Activated T-cell treated with anti-CD3 and anti-CD28 coated beads, Interleukin-2, amount 50 U/mL, for 48 hours (primary cell): ENCODE measurements around the gene SPC24.
"Not testable (repeated sequence)": the region's sequence is repeated elsewhere in the genome, so short reads cannot be mapped to it uniquely, and the experiment has no call there.

Source experiments
- DNase-seq, 2 experiments: peaks; one replicate each; pipeline ENCODE4 v3.0.0-alpha.2; 2020

The SPC24 gene

DNA sequence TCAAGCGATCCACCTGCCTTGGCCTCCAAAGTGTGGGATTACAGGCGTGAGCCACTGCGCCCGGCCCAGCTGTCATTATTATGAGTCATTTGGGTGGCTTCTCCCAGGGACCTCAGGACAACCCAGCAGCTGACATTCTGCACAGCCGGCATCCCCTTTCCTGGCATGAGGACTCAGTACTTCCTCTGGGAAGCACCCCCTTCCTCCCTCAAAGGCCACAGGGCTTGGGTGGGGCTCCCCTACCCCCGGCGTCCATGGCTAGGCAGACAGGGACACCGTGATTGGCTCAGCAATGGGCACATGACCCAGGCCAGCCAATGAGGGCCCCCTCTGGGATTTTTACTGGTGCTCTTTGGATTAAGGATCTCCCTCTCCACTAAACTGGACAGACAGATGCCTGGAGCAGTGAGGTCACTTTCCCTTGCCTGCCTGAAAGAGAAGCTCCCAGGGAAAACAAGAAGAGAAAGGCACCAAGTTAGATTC is 35.7 kb upstream of the SPC24 start:
- no peak for DNase-seq

DNA sequence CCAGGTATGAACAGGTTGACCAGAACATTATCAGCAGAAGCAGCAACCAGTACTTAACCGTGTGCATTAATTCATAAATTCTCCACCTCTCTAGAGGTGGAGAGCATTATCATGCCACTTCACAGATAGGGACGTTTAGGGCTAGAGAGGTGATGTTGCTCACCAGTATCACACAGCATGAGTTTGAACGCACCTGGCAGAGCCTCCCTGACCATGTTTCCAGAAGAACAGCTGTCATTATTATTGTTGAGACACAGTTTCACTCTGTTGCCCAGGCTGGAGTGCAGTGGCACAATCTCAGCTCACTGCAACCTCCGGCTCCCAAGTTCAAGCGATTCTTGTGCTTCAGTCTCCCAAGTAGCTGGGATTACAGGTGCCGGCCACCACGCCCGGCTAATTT is 34.9 kb upstream of the SPC24 start:
- no peak for DNase-seq

DNA sequence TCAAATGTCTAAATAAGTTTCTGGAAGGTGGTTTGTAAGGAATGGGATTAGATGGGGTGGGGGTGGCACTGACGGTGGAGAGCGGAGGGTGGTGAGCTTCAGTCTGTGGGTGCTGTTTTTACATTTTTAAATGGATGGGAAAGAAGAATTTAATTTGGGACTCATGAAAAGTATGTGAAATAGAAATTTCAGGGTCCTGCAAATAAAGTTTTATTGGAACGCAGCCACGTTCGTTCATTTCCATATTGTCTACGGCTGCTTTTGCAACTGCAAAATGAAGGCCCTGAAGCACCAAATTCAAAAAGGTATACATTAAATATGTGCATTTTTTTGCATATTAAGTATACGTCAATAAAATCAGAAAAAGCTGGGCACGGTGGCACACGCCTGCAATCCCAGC is 31.9 kb upstream of the SPC24 start:
- no peak for DNase-seq

DNA sequence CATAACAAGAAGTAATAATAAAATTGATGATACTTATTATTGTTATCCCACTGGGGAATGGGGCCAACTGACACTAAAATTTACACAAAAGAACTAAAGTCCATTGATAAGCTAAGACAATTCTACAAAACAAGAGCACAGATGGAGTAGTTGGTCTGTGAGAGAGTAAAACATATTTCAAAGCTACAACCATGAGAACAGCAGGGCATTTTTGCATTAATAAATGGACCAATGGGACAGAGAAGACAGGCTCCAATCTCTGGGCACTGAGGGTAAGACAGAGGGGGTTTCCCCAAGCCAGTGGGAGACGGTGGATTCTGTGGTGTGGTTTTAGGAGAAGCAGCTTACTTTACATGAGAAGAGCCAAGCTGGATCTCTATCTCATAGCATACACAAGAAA is 27.4 kb upstream of the SPC24 start:
- no peak for DNase-seq

DNA sequence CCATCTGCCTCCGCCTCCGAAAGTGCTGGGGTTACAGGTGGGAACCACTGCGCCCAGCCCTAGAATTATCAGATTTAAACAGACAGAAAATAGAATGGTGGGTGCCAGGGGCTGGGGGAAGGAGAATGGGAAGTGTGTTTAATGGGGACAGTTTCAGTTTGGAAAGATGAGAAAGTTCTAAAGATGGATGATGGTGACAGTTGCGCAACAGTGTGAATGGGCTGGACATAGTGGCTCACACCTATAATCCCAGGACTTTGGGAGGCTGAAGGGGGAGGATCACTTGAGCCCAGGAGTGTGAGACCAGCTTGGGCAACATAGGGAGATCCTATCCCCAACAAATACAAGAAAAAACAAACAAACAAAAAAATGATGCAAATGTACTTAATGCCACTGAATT is 25.9 kb upstream of the SPC24 start:
- DNase-seq, result no peak

DNA sequence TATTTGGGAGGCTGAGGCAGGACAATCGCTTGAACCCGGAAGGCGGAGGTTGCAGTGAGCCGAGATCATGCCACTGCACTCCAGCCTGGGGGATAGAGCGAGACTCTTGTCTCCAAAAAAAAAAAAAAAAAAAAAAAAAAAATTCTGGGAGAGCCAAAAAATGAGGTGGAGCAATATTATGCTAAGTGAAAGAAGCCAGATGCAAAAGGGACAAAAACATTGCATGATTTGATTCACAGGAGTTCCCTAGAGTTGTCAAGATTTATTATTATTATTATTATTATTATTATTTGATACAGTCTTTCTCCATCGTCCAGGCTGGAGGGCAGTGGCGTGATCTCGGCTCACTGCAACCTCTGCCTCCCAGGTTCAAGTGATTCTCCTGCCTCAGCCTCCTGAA is 25.4 kb upstream of the SPC24 start:
- not testable (repeated sequence) for DNase-seq

DNA sequence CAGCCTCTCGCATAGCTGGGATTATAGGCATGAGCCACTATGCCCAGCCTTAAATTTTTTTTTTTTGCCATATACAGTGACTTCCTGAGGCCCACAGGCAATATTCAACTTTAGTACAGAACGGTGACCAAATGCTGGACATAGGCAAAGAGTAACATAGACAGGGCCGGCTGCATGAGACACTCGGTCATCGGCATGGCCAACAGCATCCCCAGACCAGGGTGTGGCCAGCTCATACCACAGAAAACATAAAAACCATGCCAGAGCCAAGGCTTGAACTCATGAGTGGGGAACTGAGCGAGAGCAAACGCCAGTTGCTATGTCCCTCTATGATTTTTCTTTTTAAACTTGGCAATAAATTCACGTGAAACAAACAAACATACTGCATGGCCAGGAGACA is 24.8 kb upstream of the SPC24 start:
- DNase-seq, result no peak

DNA sequence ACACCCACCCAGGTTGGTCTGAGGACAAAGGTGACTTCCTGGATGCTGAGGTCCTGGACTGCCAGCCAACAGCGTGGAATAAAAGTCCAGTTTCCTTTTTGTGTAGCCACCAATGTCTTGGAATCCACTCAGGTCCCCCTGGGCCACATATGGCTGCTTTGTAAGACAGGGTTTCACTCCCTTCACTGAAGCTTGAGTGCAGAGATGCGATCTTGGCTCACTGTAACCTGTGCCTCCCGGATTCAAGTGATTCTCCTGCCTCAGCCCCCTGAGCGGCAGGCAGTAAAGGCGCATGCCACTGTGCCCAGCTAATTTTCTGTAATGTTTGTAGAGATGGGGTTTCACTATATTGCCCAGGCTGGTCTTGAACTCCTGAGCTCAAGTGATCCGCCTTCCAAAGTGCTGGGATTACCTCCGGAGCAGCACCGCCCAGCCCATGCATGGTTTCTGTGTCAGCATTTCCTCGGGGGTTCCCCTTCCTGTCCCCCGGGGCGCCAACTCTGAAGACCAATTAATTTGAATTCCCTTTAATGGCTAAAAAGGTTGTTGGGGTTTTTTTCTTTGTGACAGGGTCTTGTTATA is 24.2 kb upstream of the SPC24 start:
- DNase-seq, result no peak

DNA sequence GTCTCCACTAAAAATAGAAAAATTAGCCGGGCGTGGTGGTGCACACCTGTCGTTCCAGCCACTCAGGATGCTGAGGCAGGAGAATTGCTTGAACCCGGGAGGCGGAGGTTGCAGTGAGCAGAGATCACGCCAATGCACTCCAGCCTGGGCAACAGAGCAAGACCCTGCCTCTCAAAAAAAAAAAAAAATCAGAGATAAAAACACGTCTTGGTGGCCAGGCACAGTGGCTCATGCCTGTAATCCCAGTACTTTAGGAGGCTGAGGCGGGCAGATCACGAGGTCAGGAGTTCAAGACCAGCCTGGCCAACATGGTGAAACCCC is 23.5 kb upstream of the SPC24 start:
- not testable (repeated sequence) for DNase-seq

DNA sequence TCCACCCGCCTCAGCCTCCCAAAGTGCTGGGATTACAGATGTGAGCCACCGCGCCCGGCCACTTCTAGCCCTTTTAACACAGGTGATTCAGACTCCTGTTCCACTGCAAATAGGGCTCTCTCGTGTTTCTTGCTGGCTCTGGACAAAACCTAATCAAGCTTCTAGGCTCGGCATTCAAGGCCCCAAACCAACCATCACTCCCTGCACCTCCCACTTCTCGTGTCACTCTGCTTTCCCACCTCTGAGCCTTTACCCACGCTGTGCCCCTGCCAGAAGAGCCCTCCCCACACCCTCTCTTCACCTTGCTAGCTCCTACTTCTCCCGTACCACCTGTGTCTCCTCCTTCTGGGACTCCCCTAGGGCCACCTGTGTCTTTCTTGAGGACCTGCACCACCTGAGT is 22.0 kb upstream of the SPC24 start:
- DNase-seq, result no peak

DNA sequence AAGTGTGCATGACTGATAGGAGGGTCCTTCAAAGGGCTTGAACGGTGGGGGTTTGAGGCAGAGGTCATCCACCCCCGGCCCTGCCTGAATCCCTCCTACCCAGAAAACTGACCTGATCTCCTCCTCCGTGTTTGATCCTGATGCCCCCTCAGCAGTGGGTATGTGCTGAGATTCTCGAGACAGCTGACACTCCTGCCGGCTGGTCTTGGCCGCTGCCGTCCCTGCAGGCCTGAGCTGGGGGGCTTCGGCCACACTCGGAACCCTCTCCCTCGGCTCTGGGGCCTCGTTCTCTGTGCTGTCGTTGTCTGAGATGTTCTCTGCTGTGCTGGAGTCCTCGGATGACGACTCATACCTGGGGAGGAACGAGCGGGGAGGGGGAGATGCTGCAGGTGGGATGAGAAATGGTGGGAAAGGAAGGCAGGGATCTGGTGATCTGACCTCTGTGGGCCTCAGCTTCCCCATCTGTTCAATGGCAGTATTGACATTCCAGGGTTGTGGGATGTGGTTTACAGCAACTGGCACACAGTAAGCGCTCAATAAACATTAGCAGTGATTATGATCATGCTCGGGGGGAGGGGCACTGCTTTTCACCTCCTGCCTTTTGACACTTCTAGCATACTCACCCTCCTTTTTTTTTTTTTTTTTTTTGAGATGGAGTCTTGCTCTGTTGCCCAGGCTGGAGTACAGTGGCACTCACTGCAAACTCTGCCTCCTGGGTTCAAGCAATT is 21.0 kb upstream of the SPC24 start:
- no peak for DNase-seq

DNA sequence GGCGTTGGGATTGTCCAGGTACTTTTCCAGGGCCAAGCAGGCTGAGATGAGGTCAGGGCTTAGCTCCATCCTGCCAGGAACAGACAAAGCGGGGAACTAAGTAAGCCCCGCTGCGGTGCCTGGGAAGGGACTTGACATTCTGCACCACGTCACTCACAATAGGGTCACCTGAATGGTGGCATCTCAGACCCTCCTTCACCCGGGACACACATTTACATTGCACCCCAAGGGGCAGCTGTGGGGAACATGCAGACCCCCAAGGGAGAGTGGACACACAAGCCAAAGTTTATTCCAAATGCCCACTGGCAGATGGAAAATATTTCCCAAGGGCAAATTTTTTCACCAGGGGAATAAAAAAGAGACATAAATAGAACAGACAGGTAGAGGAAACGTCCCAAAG is 20.3 kb upstream of the SPC24 start:
- no peak for DNase-seq

DNA sequence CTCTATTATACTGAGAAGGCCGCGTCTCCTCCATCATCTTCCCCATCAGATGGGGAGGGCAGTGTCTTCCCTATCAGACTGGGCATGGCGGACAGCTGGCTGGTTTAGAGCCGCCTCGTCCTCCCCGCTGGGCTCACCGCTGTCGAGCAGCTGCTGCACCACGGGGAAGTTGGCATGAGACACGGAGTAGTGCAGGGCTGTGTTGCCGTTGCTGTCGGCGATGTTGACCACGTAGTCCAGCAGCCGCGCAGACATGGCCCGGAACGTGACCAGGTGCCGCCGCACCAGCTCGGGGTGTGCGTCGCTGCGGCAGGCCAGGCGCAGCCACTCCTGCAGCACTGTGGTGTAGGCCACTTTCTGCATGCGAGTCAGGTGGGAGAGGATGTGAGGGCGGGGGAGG is 18.8 kb upstream of the SPC24 start:
- DNase-seq, result no peak

DNA sequence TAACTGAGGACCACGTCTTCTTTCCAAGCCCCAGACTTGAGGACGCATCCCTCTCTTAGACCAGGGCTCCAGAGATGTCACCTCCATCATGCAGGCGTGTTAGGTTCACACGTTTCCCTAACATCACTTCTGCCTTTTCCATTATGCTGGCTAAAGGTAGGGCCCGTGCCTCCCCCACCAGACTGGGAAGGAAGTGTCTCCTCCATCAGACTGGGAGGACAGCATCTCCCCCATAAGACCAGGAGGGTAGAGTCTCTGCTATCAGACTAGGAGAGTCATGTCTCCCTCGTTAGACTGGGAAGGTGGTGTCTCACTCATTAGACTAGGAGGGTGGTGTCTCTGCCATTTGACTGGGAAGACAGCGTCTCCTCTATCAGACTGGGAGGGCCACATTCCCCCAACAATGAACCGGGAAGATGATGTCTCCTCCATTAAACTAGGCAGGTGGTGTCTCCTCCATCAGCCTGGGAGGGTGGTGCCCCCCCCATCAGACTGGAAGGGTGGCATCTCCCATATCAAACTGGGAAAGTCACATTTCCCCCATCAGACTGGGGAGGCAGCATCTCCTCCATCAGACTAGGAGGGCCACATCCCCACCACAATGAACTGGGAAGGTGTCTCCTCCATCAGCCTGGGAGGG is 18.1 kb upstream of the SPC24 start:
- DNase-seq, result no peak

DNA sequence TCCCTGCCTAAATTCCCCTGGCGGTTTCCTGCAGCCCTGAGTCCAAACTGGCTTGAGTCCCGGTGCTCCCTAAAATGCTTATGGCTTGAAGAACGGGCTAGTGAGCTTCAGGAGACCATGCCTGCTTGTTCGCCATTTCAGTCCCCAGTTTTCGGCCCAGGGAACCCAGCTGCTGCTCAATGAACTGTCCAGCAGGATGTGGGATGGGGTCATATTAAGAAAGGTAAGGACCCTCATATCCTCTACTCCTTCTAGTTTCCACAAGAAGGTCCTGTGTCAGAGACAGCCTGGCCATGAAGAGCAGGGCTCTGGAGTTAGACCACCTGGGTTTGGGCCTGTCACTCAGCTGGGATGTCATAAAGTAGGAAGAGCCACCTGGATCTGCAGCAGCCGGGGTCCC is 17.0 kb upstream of the SPC24 start:
- no peak for DNase-seq

DNA sequence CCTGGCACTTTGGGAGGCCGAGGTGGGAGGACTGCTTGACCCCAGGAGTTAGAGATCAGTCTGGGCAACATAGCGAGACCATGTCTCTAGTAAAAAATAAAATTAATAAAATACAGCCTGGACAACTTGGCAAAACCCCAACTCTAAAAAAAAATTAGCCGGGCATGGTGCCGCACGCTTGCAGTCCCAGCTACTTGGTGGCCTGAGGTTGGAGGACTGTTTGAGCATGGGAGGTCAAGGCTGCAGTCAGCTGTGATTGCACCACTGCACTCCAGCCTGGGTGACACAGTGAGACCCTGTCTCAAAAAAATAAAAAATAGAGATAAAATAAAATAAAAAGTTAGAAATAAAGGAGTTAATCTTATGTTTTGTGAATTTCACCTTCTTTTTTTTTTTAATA is 15.6 kb upstream of the SPC24 start:
- no peak for DNase-seq

DNA sequence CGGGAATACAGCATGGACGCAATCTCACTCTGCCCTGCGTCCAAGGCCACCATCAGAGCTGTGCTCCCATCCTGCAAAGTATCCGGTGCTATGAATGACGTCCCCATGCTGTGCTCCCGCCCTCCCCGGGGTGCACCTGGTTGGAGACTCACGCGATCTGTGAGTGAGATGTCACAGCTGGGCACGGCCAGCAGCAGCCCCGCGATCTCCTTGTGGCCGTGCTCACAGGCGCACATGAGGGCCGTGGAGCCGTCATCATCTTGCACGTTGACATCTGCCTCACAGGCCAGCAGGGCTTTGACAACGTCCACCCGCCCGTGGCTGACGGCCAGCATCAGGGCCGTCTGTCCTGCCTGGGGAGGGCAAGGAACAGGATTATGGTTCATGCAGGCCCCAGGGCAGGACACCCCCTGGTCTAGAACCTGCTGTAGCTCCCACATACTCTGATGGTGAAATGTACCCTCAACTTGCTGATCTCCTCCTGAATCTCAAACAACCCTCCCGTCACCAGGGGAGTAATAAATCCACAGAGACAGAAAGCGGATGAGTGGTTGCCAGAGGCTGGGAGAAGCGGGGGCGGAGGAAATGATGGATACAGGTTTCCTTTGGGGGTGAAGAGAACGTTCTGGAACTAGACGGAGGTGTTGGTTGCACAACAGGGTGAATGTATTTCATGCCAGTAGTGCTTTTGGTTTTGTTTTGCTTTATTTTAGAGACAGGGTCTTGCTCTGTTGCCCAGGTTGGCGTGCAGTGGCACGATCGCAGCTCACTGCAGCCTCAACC is 14.5 kb upstream of the SPC24 start:
- no peak for DNase-seq

DNA sequence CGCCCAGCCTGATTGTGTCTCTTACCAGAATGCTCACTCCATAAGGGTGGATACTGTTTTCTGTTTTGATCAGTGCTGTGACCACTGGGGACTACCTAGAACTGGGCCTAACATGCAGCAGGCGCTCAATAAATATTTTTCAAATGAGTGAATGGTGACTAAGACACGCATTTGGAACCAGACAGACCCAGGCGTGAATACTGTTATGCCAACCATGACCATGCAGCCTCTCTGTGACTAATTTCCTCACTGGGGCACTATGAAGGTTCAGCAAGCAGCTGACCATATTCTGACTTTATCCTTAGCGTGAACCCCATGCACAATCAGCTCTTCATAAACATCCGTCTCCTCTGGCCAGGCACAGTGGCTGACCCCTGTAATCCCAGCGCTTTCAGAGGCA is 13.0 kb upstream of the SPC24 start:
- DNase-seq, result no peak

DNA sequence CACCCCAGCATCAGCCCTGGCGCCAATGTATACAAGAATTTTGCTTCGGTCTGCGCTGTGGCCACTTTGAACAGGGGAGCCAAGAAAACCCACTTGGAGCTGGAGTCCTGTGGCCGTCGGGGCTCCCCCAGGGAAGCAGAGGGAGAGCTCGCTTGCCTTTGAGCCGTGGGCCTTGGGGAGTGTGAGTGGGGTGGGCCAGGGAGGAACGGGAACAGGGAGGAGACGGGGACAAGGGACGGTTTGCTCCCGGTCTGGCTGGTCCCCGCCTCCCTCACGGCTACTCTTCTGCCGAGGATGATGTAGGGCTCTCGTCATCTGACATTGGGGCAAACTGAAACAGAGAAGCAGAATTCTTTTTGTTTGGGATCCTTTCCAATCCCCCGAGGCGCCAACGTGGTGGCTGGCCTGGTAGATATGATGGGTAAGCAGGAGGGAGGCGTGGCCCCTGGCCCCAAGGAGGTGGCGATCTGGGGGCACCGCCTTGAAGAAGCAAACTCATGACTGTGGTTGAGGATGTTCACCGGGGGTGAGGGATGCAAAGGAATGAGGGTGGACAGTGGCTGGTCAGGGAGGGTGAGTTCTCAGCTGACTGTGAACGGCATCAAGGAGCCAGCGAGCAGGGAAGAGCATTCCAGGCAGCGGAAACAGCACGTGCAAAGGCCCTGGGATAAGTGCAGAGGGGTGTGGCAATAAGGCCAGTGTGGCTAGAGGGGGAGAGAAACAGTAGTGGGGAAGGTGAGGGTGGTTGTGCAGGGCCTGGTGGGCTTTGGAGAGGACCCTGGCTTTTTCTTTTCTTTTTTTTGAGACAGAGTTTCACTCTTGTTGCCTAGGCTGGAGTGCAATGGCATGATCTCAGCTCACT is 10.9 kb upstream of the SPC24 start:
- DNase-seq, result no peak

DNA sequence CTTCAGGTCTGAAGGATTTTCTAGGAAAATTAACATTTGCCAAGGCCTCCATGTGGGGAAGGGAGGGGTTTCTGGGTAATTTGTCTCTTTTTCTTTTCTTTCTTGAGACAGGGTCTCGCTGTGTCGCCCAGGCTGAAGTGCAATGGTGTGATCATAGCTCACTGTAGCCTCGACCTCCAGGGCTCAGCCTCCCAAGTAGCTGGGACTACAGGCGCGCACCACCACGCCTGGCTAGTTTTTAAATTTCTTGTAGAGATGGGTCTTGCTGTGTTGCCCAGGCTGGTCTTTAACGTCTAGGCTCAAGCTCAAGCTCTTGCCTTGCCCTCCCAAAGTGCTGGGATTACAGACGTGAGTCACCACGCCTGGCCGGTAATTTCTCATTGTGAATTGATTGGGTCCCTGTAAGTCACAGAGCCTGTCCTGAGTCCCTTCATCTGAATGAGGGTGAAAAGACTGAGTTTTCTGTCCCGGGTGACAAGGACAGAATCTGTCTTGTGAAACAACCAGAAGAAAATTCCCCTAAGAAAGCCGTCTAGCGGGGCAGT is 10.0 kb upstream of the SPC24 start:
- DNase-seq, result no peak

DNA sequence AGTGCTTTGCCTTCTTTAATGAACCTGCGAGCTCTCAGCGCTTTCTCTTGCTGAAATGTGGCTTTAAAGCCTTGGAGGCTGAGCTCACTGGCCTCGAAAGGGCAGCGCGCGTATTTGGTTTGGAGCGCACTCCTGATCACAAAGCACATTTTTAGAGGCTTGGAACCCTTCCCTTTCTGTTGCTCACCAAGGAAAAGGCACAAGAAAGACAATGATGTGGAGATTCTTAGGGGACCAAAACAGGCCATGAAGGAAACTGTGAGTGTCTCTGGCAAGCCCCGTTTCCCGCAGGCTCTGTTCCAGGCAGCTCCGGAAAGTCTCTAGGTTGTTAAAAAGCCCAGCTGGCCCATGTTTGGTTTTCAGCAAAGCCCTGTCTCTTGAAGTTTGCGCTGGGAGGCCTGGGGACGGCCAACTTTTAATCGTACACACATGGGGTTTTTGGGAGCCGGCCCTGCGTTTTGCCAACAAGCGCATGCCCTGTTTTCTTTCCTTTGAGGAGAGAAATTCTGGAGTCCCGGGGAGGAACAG is 9.4 kb upstream of the SPC24 start:
- no peak for DNase-seq

DNA sequence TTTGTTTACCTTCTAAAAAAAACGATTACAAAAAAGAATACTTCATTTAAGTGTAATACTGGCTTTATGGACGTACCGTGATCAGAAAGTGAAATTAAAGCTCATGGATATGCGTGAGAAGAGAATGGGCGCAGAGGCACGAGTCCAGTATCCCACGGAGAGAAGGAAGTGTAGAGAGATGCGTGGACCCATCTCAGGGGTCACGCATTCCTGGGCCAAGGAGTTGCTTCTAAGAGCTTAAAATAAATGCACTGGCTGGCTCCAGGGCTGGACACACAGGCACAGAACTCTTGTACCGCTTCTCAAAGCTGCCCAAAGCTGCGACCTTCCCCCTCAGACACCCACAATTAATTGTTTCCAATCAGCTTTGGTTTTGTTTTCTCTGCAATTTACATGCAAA is 8.7 kb upstream of the SPC24 start:
- no peak for DNase-seq
